DND-41 (cell line): Measurements from ENCODE around the gene AGL.

Experiments used
- EZH2 ChIP-seq: IDR thresholded peaks from 3 replicates; pipeline ENCODE4 v1.6.1; 2012; ENCODE audit warnings: borderline replicate concordance, low read depth, mild to moderate bottlenecking, moderate library complexity, low read length, inconsistent platforms; ENCODE audit not compliant: severe bottlenecking
- TF ChIP-seq, protein P1 (sequence below): IDR thresholded peaks from 2 replicates; pipeline ENCODE4 v1.5.1; 2012; ENCODE audit warnings: borderline replicate concordance, low read length, moderate library complexity, mild to moderate bottlenecking; ENCODE audit not compliant: poor library complexity, severe bottlenecking; ENCODE audit errors: extremely low read depth

DNA sequence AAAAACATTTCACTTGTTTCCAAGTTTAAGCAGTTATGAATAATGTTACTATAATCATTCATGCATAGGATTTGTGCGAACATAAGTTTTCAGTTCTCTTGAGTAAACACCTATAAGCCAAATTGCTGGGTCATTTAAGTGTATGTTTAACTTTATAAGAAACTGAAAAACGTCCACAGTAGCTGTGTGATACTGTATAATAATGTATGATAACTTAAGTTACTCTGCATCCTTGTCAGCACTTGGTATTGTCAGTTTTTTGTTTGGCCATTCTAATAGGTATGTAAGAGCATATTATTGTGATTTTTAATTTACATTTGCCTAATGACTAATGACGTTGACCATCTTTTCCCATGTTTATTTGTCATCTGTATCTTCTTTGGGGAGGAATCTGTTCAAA is 105.2 kb downstream of the AGL start:
- TF ChIP-seq, protein P1, sequence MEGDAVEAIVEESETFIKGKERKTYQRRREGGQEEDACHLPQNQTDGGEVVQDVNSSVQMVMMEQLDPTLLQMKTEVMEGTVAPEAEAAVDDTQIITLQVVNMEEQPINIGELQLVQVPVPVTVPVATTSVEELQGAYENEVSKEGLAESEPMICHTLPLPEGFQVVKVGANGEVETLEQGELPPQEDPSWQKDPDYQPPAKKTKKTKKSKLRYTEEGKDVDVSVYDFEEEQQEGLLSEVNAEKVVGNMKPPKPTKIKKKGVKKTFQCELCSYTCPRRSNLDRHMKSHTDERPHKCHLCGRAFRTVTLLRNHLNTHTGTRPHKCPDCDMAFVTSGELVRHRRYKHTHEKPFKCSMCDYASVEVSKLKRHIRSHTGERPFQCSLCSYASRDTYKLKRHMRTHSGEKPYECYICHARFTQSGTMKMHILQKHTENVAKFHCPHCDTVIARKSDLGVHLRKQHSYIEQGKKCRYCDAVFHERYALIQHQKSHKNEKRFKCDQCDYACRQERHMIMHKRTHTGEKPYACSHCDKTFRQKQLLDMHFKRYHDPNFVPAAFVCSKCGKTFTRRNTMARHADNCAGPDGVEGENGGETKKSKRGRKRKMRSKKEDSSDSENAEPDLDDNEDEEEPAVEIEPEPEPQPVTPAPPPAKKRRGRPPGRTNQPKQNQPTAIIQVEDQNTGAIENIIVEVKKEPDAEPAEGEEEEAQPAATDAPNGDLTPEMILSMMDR: no peak
- no peak for TF ChIP-seq EZH2
